Motor neuron (in vitro differentiated cells): ENCODE results near the gene TMEM135. TPM values are rescaled to one million over a fixed set of nuclear protein-coding genes. Genes with fewer than 3 reads are reported as not detected.
A peak's percentile ranks its signal among the peaks of the same experiment; 100 is the strongest.

Experiments used
- ATAC-seq, 8 experiments: fragments of 200-7000 bp; cut with Tn5 transposase; replicated peaks in 6 of 8; 2 replicates each; pipeline ENCODE4 v1.8.0; 2021; ENCODE audit warnings: mild to moderate bottlenecking in 8 of 8, moderate library complexity in 8 of 8
- H3K27ac ChIP-seq, 2 donors: fragments of 250-450 bp; sonication (Bioruptor Pico); 2 replicates each; pipeline ENCODE4 v1.9.0; 2021; ENCODE audit warnings: antibody characterized with exemption in 2 of 2, mild to moderate bottlenecking in 2 of 2, moderate library complexity in 1 of 2
- H3K4me1 ChIP-seq, 2 donors: fragments of 250-450 bp; sonication (Bioruptor Pico); replicated peaks in 1 of 2; 2 replicates each; pipeline ENCODE4 v1.6.1; 2021; ENCODE audit warnings: antibody characterized with exemption in 2 of 2, mild to moderate bottlenecking in 2 of 2, moderate library complexity in 1 of 2
- H3K4me3 ChIP-seq, 5 donors: fragments of 250-450 bp; sonication (Bioruptor Pico); 2 replicates each; pipeline ENCODE4 v1.9.0; 2021; ENCODE audit warnings: antibody characterized with exemption in 5 of 5, mild to moderate bottlenecking in 5 of 5, moderate library complexity in 4 of 5
- WGBS, 10 experiments: fragments of 450-650 bp; shearing (Covaris generic); methylation state at CpG; one replicate each; pipeline ENCODE4 v1.0.0; 2022; 5-methylcytosine and 5-hydroxymethylcytosine counted together
- in situ Hi-C, 9 experiments: fragments of 400-800 bp; cut with MboI; loops; one replicate each; pipeline ENCODE4 v1.15.0; 2021; ENCODE audit warnings: low sequenced_read_pairs in 9 of 9, low pct_unique_long_range_greater_than_20kb in 2 of 9; ENCODE audit not compliant: unreplicated experiment in 9 of 9
- total RNA-seq, 8 experiments: library from RNA; unstranded; fragments of 300-600 nt; gene quantifications; 2 replicates each; pipeline versions ENCODE4 v1.2.3 to v1.2.4, GENCODE V29; 2022

TMEM135 gene
- total RNA-seq, 8 experiments from 2014 or later = 12.5 to 38.9 (median 21.8) TPM

- no peaks in the 10 kb centered on the region for H3K4me1 ChIP-seq
- H3K27ac ChIP-seq = no peak overlapping the region
- in situ Hi-C loops = no loop called here
- WGBS, 10 experiments = 60 to 100% (median 98%) methylated on average over 1 to 2 of the region's 2 CpGs
- ATAC-seq = no peak
- H3K4me3 ChIP-seq = no peak overlapping the region
Observed at GRCh38 chr11:87326594-87326993, 288.9 kb downstream of the TMEM135 start.

GRCh38 chr11:87329172-87329571 lies 291.4 kb downstream of the TMEM135 start:
- in situ Hi-C loops = no loop called here
- no peak for ATAC-seq
- 80 to 100% (median 100%) methylated on average over 1 to 2 of the region's 2 CpGs; no CpG with 5 or more reads in 1 of the 10 experiments for WGBS, 10 experiments

GRCh38 chr11:87330187-87330601 lies 292.5 kb downstream of the TMEM135 start:
- Histone ChIP-seq H3K4me3 (no peak overlapping the region), H3K4me1 (no peaks in the 10 kb centered on the region), H3K27ac (no peak overlapping the region)
- WGBS, 10 experiments = 13 to 100% (median 46%) methylated on average over 1 of the region's 1 CpG; no CpG with 5 or more reads in 4 of the 10 experiments
- no peak for ATAC-seq
- in situ Hi-C loops = no loop called here

More at GRCh38 chr11:87329172-87329571, 291.4 kb downstream of the TMEM135 start:
- Histone ChIP-seq H3K27ac (no peak overlapping the region), H3K4me3 (no peak overlapping the region), H3K4me1 (no peaks in the 10 kb centered on the region)

- ATAC-seq = no peak
Observed at GRCh38 chr11:87331273-87331672, 293.5 kb downstream of the TMEM135 start.

GRCh38 chr11:87338046-87338639 lies 300.4 kb downstream of the TMEM135 start:
- H3K4me3 ChIP-seq = no peak overlapping the region
- H3K27ac ChIP-seq = no peak overlapping the region
- ATAC-seq = no peak
- WGBS, 10 experiments = 37 to 84% (median 73%) methylated on average over 1 to 3 of the region's 3 CpGs
- in situ Hi-C loops = no loop called here
- H3K4me1 ChIP-seq = no peaks in the 10 kb centered on the region

More at GRCh38 chr11:87331273-87331672, 293.5 kb downstream of the TMEM135 start:
- Histone ChIP-seq H3K4me3 (no peak overlapping the region), H3K27ac (no peak overlapping the region), H3K4me1 (no peaks in the 10 kb centered on the region)
- WGBS, 10 experiments = 16 to 97% (median 79%) methylated on average over 2 to 6 of the region's 6 CpGs; no CpG with 5 or more reads in 1 of the 10 experiments
- in situ Hi-C loops = no loop called here

- in situ Hi-C loops = no loop called here
- ATAC-seq = no peak
- Histone ChIP-seq H3K27ac (no peak overlapping the region), H3K4me1 (no peaks in the 10 kb centered on the region), H3K4me3 (no peak overlapping the region)
- WGBS, 10 experiments = 61 to 100% (median 81%) methylated on average over 1 to 5 of the region's 5 CpGs
Observed at GRCh38 chr11:87339416-87339815, 301.7 kb downstream of the TMEM135 start.

- Histone ChIP-seq H3K4me3 (no peak overlapping the region), H3K4me1 (no peaks in the 10 kb centered on the region), H3K27ac (no peak overlapping the region)
- ATAC-seq = no peak
- in situ Hi-C loops = no loop called here
- 58 to 100% (median 78%) methylated on average over 1 to 2 of the region's 2 CpGs; no CpG with 5 or more reads in 2 of the 10 experiments for WGBS, 10 experiments
Observed at GRCh38 chr11:87347441-87347840, 309.7 kb downstream of the TMEM135 start.

- Histone ChIP-seq H3K4me3 (no peak overlapping the region), H3K4me1 (no peaks in the 10 kb centered on the region), H3K27ac (no peak overlapping the region)
- in situ Hi-C loops = no loop called here
- ATAC-seq = no peak
Observed at GRCh38 chr11:87347854-87348253, 310.1 kb downstream of the TMEM135 start.

- H3K4me3 ChIP-seq = no peak overlapping the region
- ATAC-seq = no peak
- 20 to 100% (median 53%) methylated on average over 1 to 2 of the region's 2 CpGs; no CpG with 5 or more reads in 1 of the 10 experiments for WGBS, 10 experiments
- in situ Hi-C loops = loop anchor here in 2 of 9 experiments (5.0 to 25.0 kb wide), 2 partner anchors 71 to 1186 kb away; no protein-coding TSS in a partner anchor
- H3K27ac ChIP-seq = no peak overlapping the region
- H3K4me1 ChIP-seq = no peaks in the 10 kb centered on the region
Observed at GRCh38 chr11:87351676-87352075, 313.9 kb downstream of the TMEM135 start.

GRCh38 chr11:87352759-87353707 lies 315.3 kb downstream of the TMEM135 start:
- no peak overlapping the region for H3K27ac ChIP-seq
- in situ Hi-C loops = loop anchor here in 2 of 9 experiments (5.0 to 25.0 kb wide), 2 partner anchors 69 to 1184 kb away; no protein-coding TSS in a partner anchor
- ATAC-seq = peak; percentile 94 to 99 (median 98)
- no peak overlapping the region for H3K4me3 ChIP-seq
- WGBS, 10 experiments = 4 to 100% (median 60%) methylated on average over 2 to 15 of the region's 26 CpGs; no CpG with 5 or more reads in 1 of the 10 experiments
- no peaks in the 10 kb centered on the region for H3K4me1 ChIP-seq

- ATAC-seq = no peak
- WGBS, 10 experiments = 20 to 92% (median 88%) methylated on average over 1 to 2 of the region's 2 CpGs; no CpG with 5 or more reads in 7 of the 10 experiments
- in situ Hi-C loops = loop anchor here in 2 of 9 experiments (5.0 to 25.0 kb wide), 2 partner anchors 68 to 1183 kb away; no protein-coding TSS in a partner anchor
- no peaks in the 10 kb centered on the region for H3K4me1 ChIP-seq
- H3K27ac ChIP-seq = no peak overlapping the region
- no peak overlapping the region for H3K4me3 ChIP-seq
Observed at GRCh38 chr11:87353771-87354345, 316.1 kb downstream of the TMEM135 start.

- Histone ChIP-seq H3K4me3 (no peak overlapping the region), H3K27ac (no peak overlapping the region), H3K4me1 (no peaks in the 10 kb centered on the region)
- 29 to 100% (median 89%) methylated on average over 1 of the region's 1 CpG; no CpG with 5 or more reads in 3 of the 10 experiments for WGBS, 10 experiments
- in situ Hi-C loops = loop anchor here in 1 of 9 experiments (25.0 kb wide), 1 partner anchor 1182 kb away; no protein-coding TSS in a partner anchor
- no peak for ATAC-seq
Observed at GRCh38 chr11:87355596-87355995, 317.9 kb downstream of the TMEM135 start.
